ENCODE measurements around the gene CHRNA4.

DNA sequence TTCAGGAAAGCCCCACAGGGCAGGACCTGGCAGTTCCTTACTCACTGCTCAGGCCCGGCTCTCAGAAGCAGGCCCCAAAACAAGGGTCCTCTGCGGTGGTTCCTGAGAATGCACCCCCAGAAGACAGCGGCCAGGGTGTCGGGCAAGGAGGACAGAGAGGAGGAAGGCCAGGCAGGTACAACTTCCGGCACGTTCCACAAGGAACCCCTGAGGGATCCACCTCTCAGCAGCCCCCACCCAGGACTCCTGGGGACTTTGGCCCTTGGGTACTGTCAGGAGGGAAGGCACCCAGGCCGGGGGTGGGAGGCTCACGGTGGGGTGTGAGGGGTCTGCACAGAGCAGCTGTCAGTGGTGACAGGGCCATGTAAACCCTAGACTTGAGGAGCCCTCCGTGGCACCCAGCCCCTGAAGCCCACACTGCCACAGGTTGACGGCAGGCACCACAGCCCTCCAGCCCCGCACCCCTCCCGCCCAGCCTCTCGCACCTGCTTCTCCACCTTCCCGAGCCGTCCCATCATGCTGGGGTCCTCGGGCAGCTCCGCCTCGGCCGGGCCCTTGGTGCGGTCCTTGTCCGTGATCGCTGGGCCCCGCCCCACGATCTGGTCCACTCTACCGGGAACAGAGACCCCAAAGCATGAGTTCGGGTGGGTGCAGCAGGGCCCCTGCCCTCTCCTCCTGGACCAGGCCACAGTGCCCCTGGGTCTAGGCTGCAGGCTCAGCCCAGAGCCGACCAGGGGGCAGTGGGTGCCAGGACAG, 47.0 kb upstream of the CHRNA4 start:
- TF ChIP-seq ATF7 (IDR thresholded peaks at IDR 0.05; ENCODE audit: low read depth) (no peak), FOXM1 (IDR thresholded peaks at IDR 0.05; ENCODE audit: low read depth, low read length) (no peak), YY1 (IDR thresholded peaks at IDR 0.05; ENCODE audit: low read depth, low read length) (no peak), CTCF (IDR thresholded peaks at IDR 0.05 in 2 of 3, conservative IDR thresholded peaks at IDR 0.05 in 1 of 3; ENCODE audit: control insufficient read depth in 2 of 3, extremely low read depth in 1 of 3, insufficient read depth in 1 of 3, low read depth in 3 of 3, low read length in 3 of 3) (no peak), POLR2A (IDR thresholded peaks at IDR 0.05; ENCODE audit: low read depth, low read length) (no peak), RFX5 (IDR thresholded peaks at IDR 0.05; ENCODE audit: low read depth, low read length) (no peak), NR2C2 (IDR thresholded peaks at IDR 0.05; ENCODE audit: borderline replicate concordance, control insufficient read depth, insufficient read length, low read depth) (no peak), CEBPB (IDR thresholded peaks at IDR 0.05; ENCODE audit: borderline replicate concordance in 1 of 2, low read depth in 2 of 2, low read length in 2 of 2) (no peak)
- TF ChIP-seq, protein P1, sequence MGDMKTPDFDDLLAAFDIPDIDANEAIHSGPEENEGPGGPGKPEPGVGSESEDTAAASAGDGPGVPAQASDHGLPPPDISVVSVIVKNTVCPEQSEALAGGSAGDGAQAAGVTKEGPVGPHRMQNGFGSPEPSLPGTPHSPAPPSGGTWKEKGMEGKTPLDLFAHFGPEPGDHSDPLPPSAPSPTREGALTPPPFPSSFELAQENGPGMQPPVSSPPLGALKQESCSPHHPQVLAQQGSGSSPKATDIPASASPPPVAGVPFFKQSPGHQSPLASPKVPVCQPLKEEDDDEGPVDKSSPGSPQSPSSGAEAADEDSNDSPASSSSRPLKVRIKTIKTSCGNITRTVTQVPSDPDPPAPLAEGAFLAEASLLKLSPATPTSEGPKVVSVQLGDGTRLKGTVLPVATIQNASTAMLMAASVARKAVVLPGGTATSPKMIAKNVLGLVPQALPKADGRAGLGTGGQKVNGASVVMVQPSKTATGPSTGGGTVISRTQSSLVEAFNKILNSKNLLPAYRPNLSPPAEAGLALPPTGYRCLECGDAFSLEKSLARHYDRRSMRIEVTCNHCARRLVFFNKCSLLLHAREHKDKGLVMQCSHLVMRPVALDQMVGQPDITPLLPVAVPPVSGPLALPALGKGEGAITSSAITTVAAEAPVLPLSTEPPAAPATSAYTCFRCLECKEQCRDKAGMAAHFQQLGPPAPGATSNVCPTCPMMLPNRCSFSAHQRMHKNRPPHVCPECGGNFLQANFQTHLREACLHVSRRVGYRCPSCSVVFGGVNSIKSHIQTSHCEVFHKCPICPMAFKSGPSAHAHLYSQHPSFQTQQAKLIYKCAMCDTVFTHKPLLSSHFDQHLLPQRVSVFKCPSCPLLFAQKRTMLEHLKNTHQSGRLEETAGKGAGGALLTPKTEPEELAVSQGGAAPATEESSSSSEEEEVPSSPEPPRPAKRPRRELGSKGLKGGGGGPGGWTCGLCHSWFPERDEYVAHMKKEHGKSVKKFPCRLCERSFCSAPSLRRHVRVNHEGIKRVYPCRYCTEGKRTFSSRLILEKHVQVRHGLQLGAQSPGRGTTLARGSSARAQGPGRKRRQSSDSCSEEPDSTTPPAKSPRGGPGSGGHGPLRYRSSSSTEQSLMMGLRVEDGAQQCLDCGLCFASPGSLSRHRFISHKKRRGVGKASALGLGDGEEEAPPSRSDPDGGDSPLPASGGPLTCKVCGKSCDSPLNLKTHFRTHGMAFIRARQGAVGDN (IDR thresholded peaks at IDR 0.05) = no peak
